Fibroblast of peridontal ligament (primary cell): ENCODE results near the gene XRN1.
"Not testable (repeated sequence)": the region's sequence is repeated elsewhere in the genome, so short reads cannot be mapped to it uniquely, and the experiment has no call there.

ENCODE experiments used
- DNase-seq: peaks from one replicate; pipeline ENCODE4 v3.0.0-alpha.2; 2010; ENCODE audit errors: extremely low read depth

The XRN1 gene

GRCh38 chr3:142438096-142438495 is 9.7 kb downstream of the XRN1 start:
- DNase-seq = not testable (repeated sequence)

- DNase-seq = no peak
Observed at GRCh38 chr3:142436951-142437585, 10.8 kb downstream of the XRN1 start.

GRCh38 chr3:142434503-142434902 is 13.3 kb downstream of the XRN1 start:
- DNase-seq = no peak

GRCh38 chr3:142433110-142433509 is 14.7 kb downstream of the XRN1 start:
- DNase-seq = no peak

GRCh38 chr3:142429582-142429981 is 18.3 kb downstream of the XRN1 start:
- DNase-seq = no peak

GRCh38 chr3:142424754-142425153 is 23.1 kb downstream of the XRN1 start:
- no peak for DNase-seq

- no peak for DNase-seq
Observed at GRCh38 chr3:142418926-142419592, 28.8 kb downstream of the XRN1 start.

GRCh38 chr3:142417302-142417701 is 30.5 kb downstream of the XRN1 start:
- no peak for DNase-seq

- not testable (repeated sequence) for DNase-seq
Observed at GRCh38 chr3:142400537-142400936, 47.3 kb downstream of the XRN1 start.

- no peak for DNase-seq
Observed at GRCh38 chr3:142394921-142395622, 52.8 kb downstream of the XRN1 start.

GRCh38 chr3:142385078-142385477 is 62.8 kb downstream of the XRN1 start:
- no peak for DNase-seq

GRCh38 chr3:142374687-142375086 is 73.2 kb downstream of the XRN1 start:
- DNase-seq = no peak

- DNase-seq = not testable (repeated sequence)
Observed at GRCh38 chr3:142369576-142369975, 78.3 kb downstream of the XRN1 start.

GRCh38 chr3:142366434-142366833 is 81.4 kb downstream of the XRN1 start:
- no peak for DNase-seq

- DNase-seq = no peak
Observed at GRCh38 chr3:142363936-142364467, 83.8 kb downstream of the XRN1 start.

GRCh38 chr3:142363433-142363832 is 84.4 kb downstream of the XRN1 start:
- DNase-seq = not testable (repeated sequence)

- no peak for DNase-seq
Observed at GRCh38 chr3:142359367-142359766, 88.5 kb downstream of the XRN1 start.

GRCh38 chr3:142356818-142357217 is 91.0 kb downstream of the XRN1 start:
- DNase-seq = no peak

- DNase-seq = no peak
Observed at GRCh38 chr3:142355692-142356091, 92.1 kb downstream of the XRN1 start.

GRCh38 chr3:142354076-142354475 is 93.8 kb downstream of the XRN1 start:
- DNase-seq = no peak

GRCh38 chr3:142353571-142353970 is 94.3 kb downstream of the XRN1 start:
- peak; percentile 3 for DNase-seq

- DNase-seq = not testable (repeated sequence)
Observed at GRCh38 chr3:142352698-142353097, 95.1 kb downstream of the XRN1 start.

- DNase-seq = no peak
Observed at GRCh38 chr3:142348460-142348859, 99.4 kb downstream of the XRN1 start.
